ENCODE data around the gene ATP13A4.

DNA sequence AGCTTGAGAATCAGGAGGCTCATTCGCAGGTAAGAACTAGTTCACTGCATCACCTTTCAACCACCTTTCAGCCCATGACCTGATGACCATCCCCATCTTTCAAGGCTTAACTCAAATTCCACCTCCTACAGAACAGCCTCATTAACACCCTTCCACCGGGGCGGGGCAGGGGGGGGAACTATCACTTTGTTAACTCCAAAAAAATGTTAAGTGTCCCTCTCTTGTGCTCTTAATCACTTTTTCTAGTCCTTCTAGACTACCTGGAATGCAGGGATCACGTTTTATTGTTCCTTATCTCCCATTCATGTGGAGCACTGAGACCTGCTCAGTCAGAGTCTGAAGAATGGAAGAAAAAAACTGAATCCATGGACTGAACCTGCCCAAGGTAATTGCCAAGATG, 51.8 kb downstream of the ATP13A4 start:
- TF ChIP-seq CEBPB (IDR thresholded peaks at IDR 0.05): no peak
- TF ChIP-seq EP300 (IDR thresholded peaks at IDR 0.05; ENCODE audit: borderline replicate concordance): no peak
- no peak for TF ChIP-seq CREB1 (IDR thresholded peaks at IDR 0.05; ENCODE audit: low read depth)
- no peak for TF ChIP-seq ZBTB7A (IDR thresholded peaks at IDR 0.05; ENCODE audit: low read depth)
- TF ChIP-seq EGR1 (IDR thresholded peaks at IDR 0.05): no peak
- TF ChIP-seq, protein P1, sequence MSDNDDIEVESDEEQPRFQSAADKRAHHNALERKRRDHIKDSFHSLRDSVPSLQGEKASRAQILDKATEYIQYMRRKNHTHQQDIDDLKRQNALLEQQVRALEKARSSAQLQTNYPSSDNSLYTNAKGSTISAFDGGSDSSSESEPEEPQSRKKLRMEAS (IDR thresholded peaks at IDR 0.05): no peak
- TF ChIP-seq, protein P2, sequence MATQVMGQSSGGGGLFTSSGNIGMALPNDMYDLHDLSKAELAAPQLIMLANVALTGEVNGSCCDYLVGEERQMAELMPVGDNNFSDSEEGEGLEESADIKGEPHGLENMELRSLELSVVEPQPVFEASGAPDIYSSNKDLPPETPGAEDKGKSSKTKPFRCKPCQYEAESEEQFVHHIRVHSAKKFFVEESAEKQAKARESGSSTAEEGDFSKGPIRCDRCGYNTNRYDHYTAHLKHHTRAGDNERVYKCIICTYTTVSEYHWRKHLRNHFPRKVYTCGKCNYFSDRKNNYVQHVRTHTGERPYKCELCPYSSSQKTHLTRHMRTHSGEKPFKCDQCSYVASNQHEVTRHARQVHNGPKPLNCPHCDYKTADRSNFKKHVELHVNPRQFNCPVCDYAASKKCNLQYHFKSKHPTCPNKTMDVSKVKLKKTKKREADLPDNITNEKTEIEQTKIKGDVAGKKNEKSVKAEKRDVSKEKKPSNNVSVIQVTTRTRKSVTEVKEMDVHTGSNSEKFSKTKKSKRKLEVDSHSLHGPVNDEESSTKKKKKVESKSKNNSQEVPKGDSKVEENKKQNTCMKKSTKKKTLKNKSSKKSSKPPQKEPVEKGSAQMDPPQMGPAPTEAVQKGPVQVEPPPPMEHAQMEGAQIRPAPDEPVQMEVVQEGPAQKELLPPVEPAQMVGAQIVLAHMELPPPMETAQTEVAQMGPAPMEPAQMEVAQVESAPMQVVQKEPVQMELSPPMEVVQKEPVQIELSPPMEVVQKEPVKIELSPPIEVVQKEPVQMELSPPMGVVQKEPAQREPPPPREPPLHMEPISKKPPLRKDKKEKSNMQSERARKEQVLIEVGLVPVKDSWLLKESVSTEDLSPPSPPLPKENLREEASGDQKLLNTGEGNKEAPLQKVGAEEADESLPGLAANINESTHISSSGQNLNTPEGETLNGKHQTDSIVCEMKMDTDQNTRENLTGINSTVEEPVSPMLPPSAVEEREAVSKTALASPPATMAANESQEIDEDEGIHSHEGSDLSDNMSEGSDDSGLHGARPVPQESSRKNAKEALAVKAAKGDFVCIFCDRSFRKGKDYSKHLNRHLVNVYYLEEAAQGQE (IDR thresholded peaks at IDR 0.05; ENCODE audit: low read depth): no peak
- TF ChIP-seq, protein P3, sequence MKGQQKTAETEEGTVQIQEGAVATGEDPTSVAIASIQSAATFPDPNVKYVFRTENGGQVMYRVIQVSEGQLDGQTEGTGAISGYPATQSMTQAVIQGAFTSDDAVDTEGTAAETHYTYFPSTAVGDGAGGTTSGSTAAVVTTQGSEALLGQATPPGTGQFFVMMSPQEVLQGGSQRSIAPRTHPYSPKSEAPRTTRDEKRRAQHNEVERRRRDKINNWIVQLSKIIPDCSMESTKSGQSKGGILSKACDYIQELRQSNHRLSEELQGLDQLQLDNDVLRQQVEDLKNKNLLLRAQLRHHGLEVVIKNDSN (IDR thresholded peaks at IDR 0.05): no peak

Data from Ishikawa (cell line).